KMS-11 (cell line): ENCODE results near the gene TACSTD2.

Experiments used
- H2AFZ ChIP-seq: fragments of 200-600 bp; sonication (generic); 2 replicates; pipeline ENCODE4 v1.6.1; 2016; ENCODE audit warnings: antibody characterized with exemption, mixed run types, low read depth
- H3K27ac ChIP-seq: fragments of 200-600 bp; sonication (generic); 2 replicates; pipeline ENCODE4 v1.6.1; 2016; ENCODE audit warnings: mild to moderate bottlenecking, mixed run types
- H3K27me3 ChIP-seq: fragments of 200-600 bp; sonication (generic); 2 replicates; pipeline ENCODE4 v1.6.1; 2017; ENCODE audit warnings: mild to moderate bottlenecking, low read depth, mixed run types, moderate library complexity; ENCODE audit not compliant: insufficient read depth
- H3K36me3 ChIP-seq: fragments of 200-600 bp; sonication (generic); 2 replicates; pipeline ENCODE4 v1.6.1; 2017; ENCODE audit warnings: mild to moderate bottlenecking, mixed run types; ENCODE audit not compliant: insufficient read depth
- H3K4me1 ChIP-seq: fragments of 200-600 bp; sonication (generic); 2 replicates; pipeline ENCODE4 v1.6.1; 2016; ENCODE audit warnings: mild to moderate bottlenecking, low read depth, mixed run types; ENCODE audit not compliant: poor library complexity, severe bottlenecking
- H3K4me2 ChIP-seq: fragments of 200-600 bp; sonication (generic); 2 replicates; pipeline ENCODE4 v1.7.0; 2016; ENCODE audit warnings: mild to moderate bottlenecking, mixed run types
- H3K4me3 ChIP-seq: fragments of 200-600 bp; sonication (generic); IDR thresholded peaks from 2 replicates; pipeline ENCODE4 v1.6.1; 2017; ENCODE audit warnings: low read depth, low read length, mixed read lengths; ENCODE audit not compliant: insufficient read depth
- H3K79me2 ChIP-seq: fragments of 200-600 bp; sonication (generic); 2 replicates; pipeline ENCODE4 v1.6.1; 2016; ENCODE audit warnings: low read depth, mixed run types; ENCODE audit not compliant: insufficient read depth
- H3K9ac ChIP-seq: fragments of 200-600 bp; sonication (generic); 2 replicates; pipeline ENCODE4 v1.6.1; 2016; ENCODE audit warnings: mild to moderate bottlenecking, mixed run types
- H4K20me1 ChIP-seq: fragments of 200-600 bp; sonication (generic); 2 replicates; pipeline ENCODE4 v1.6.1; 2016; ENCODE audit warnings: mild to moderate bottlenecking, mixed run types; ENCODE audit not compliant: insufficient read depth
- CTCF ChIP-seq: fragments of 200-600 bp; sonication (generic); conservative IDR thresholded peaks from 2 replicates; pipeline ENCODE4 v1.6.1; 2017; ENCODE audit warnings: low read depth, mild to moderate bottlenecking, antibody characterized with exemption, low read length, moderate library complexity, mixed read lengths

TACSTD2 gene

GRCh38 chr1:58587667-58588066 lies 10.6 kb upstream of the TACSTD2 start:
- H3K36me3 ChIP-seq = no peaks in the 10 kb centered on the region
- H3K79me2 ChIP-seq = no peaks in the 10 kb centered on the region
- H3K4me1 ChIP-seq = peaks cover 16% of the 10 kb centered on the region
- H3K4me3 ChIP-seq = no peak overlapping the region
- H3K27me3 ChIP-seq = no peaks in the 10 kb centered on the region
- H3K9ac ChIP-seq = no peak overlapping the region
- H2AFZ ChIP-seq = no peak overlapping the region
- H3K27ac ChIP-seq = no peak overlapping the region
- H4K20me1 ChIP-seq = no peaks in the 10 kb centered on the region
- H3K4me2 ChIP-seq = no peak overlapping the region
- TF ChIP-seq CTCF = no peak

GRCh38 chr1:58586271-58586670 lies 9.2 kb upstream of the TACSTD2 start:
- H3K36me3 ChIP-seq = no peaks in the 10 kb centered on the region
- H3K4me3 ChIP-seq = no peak overlapping the region
- no peak for TF ChIP-seq CTCF
- H2AFZ ChIP-seq = no peak overlapping the region
- no peak overlapping the region for H3K9ac ChIP-seq
- no peak overlapping the region for H3K27ac ChIP-seq
- no peak overlapping the region for H3K4me2 ChIP-seq
- no peaks in the 10 kb centered on the region for H4K20me1 ChIP-seq
- peaks cover 16% of the 10 kb centered on the region for H3K4me1 ChIP-seq
- no peaks in the 10 kb centered on the region for H3K79me2 ChIP-seq
- no peaks in the 10 kb centered on the region for H3K27me3 ChIP-seq

- Histone ChIP-seq H3K9ac (no peak overlapping the region), H2AFZ (no peak overlapping the region), H3K27me3 (no peaks in the 10 kb centered on the region), H3K27ac (no peak overlapping the region), H4K20me1 (no peaks in the 10 kb centered on the region), H3K79me2 (no peaks in the 10 kb centered on the region), H3K36me3 (no peaks in the 10 kb centered on the region), H3K4me2 (no peak overlapping the region), H3K4me1 (peaks cover 16% of the 10 kb centered on the region), H3K4me3 (no peak overlapping the region)
- TF ChIP-seq CTCF = no peak
These were observed 8.6 kb upstream of the TACSTD2 start for GRCh38 chr1:58585581-58586151.

GRCh38 chr1:58585166-58585565 lies 8.1 kb upstream of the TACSTD2 start:
- Histone ChIP-seq H3K36me3 (no peaks in the 10 kb centered on the region), H4K20me1 (no peaks in the 10 kb centered on the region), H3K4me1 (peaks cover 16% of the 10 kb centered on the region), H3K27me3 (no peaks in the 10 kb centered on the region), H3K4me3 (no peak overlapping the region), H3K4me2 (no peak overlapping the region), H3K9ac (no peak overlapping the region), H3K27ac (no peak overlapping the region), H3K79me2 (no peaks in the 10 kb centered on the region), H2AFZ (no peak overlapping the region)
- no peak for TF ChIP-seq CTCF
